Panc1 (cell line): ENCODE measurements around the gene SH3TC1. TPM values are rescaled to one million over a fixed set of nuclear protein-coding genes. Genes with fewer than 3 reads are reported as not detected.

Source experiments
- ATAC-seq: fragments of 200-7000 bp; cut with Tn5 transposase; 2 replicates; pipeline ENCODE4 v1.9.1; 2020; ENCODE audit warnings: mild to moderate bottlenecking, moderate library complexity
- BruUV-seq: library from RNA; stranded (reverse); fragments of 400-500 nt; replicated peaks from 2 replicates; lab custom pipeline; 2021; lab: Mats Ljungman, UMichigan
- CTCF ChIA-PET: fragments of 300-600 bp; sonication (Branson Sonifier 250); formaldehyde crosslinking; loops from one replicate; lab custom pipeline; 2022; ENCODE audit warnings: antibody characterized with exemption; lab: Charles Lee
- POLR2A ChIA-PET: fragments of 300-600 bp; sonication (Branson Sonifier 250); formaldehyde crosslinking; loops from one replicate; lab custom pipeline; 2022; ENCODE audit warnings: antibody characterized with exemption; lab: Charles Lee
- DNase-seq: peaks from one replicate; pipeline ENCODE4 v3.0.0-alpha.2; 2010; ENCODE audit warnings: low read depth, low spot score
- H3K27ac ChIP-seq: 2 replicates; pipeline ENCODE4 v1.5.1; 2011; ENCODE audit warnings: mild to moderate bottlenecking, low read length, inconsistent platforms
- H3K27me3 ChIP-seq: fragments of 200-500 bp; sonication (Bioruptor generic); 2 replicates; pipeline ENCODE4 v1.6.0; 2014; ENCODE audit warnings: low read length, inconsistent platforms; ENCODE audit not compliant: control insufficient read depth, insufficient read depth
- H3K36me3 ChIP-seq: fragments of 200-500 bp; sonication (Bioruptor generic); 2 replicates; pipeline ENCODE4 v1.5.1; 2014; ENCODE audit warnings: inconsistent platforms, mild to moderate bottlenecking, low read length, moderate library complexity; ENCODE audit not compliant: control insufficient read depth, insufficient read depth
- H3K4me1 ChIP-seq: 2 replicates; pipeline ENCODE4 v1.5.1; 2011; ENCODE audit warnings: inconsistent platforms, mild to moderate bottlenecking, low read length, moderate library complexity; ENCODE audit not compliant: control insufficient read depth, insufficient read depth
- H3K4me3 ChIP-seq, 2 experiments: 2 replicates each; pipeline ENCODE4 v1.5.1; 2011 to 2012; ENCODE audit warnings: low read depth in 2 of 2, low read length in 2 of 2, mild to moderate bottlenecking in 2 of 2, inconsistent platforms in 1 of 2, moderate library complexity in 1 of 2
- H3K9me3 ChIP-seq: fragments of 200-500 bp; sonication (Bioruptor generic); 2 replicates; pipeline ENCODE4 v1.5.1; 2014; ENCODE audit warnings: low read depth, mild to moderate bottlenecking, inconsistent platforms, low read length, moderate library complexity; ENCODE audit not compliant: control insufficient read depth, insufficient read depth
- CTCF ChIP-seq: fragments of 450-650 bp; IDR thresholded peaks from 2 replicates; pipeline ENCODE4 v1.5.1; 2017; ENCODE audit warnings: mild to moderate bottlenecking
- POLR2AphosphoS5 ChIP-seq: IDR thresholded peaks from 2 replicates; pipeline ENCODE4 v1.6.1; 2012; ENCODE audit warnings: mild to moderate bottlenecking, low read depth, low read length, moderate library complexity
- SIN3A ChIP-seq: IDR thresholded peaks from 2 replicates; pipeline ENCODE4 v1.6.1; 2012; ENCODE audit warnings: low read depth, mild to moderate bottlenecking, low read length, moderate library complexity, borderline replicate concordance; ENCODE audit not compliant: insufficient read depth
- TCF7L2 ChIP-seq: IDR thresholded peaks from 2 replicates; pipeline ENCODE4 v1.6.1; 2011; ENCODE audit warnings: mild to moderate bottlenecking, low read depth, low read length, inconsistent platforms
- in situ Hi-C: cut with HindIII; loops from 2 replicates; pipeline ENCODE4 v1.10.0; 2016; ENCODE audit warnings: low sequenced_read_pairs, low pct_unique_long_range_greater_than_20kb
- intact Hi-C: fragments of 100-400 bp; cut with micrococcal nuclease; formaldehyde crosslinking; loops from one replicate; pipeline ENCODE4 v1.10.0; 2022; ENCODE audit not compliant: unreplicated experiment
- total RNA-seq: library from RNA; stranded (reverse); gene quantifications from one replicate; pipeline ENCODE4 v1.2.1, GENCODE V29; 2021; ENCODE audit not compliant: unreplicated experiment
- TF ChIP-seq, protein P1 (sequence below), 2 experiments: IDR thresholded peaks; 2 replicates each; pipeline ENCODE4 v1.6.1; 2011 to 2012; ENCODE audit warnings: low read depth in 2 of 2, control low read depth in 1 of 2, low read length in 1 of 2, mild to moderate bottlenecking in 1 of 2, moderate library complexity in 1 of 2; ENCODE audit not compliant: insufficient read depth in 1 of 2

The SH3TC1 gene
- total RNA-seq, 1 experiment from 2014 or later: 4.5 TPM

DNA sequence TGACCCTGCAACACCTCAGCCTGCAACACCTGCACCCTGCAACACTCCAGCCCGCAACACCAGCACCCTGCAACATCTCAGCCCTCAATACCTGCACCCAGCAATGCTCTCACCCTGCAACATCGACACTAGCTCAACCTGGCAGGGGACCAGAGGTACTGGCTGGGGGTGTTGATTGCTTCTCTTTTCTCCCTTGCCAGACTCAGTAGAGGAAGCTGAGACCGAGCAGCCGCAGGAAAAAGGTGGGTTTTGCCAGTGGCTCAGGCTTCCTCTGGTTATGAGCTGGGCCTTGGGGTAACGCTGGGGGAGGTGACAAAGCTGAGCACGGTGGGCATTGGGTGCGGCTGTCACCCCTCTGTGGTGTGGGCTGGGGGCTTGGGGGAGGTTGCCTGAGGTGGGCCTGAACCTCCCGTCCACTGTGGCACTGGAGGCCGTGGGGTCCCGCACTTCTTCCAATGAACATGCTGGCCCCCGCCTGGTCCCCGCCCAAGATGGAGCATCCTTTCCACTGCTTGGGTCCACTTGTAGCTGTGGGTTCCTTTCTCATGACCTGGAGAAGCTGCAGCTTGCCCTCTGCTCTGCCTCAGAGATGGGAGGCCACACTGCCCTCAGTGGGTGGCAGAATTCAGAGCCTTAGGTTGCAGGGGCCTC, 26.0 kb downstream of the SH3TC1 start:
- no peaks in the 10 kb centered on the region; the same call in none of the 2 replicates for H3K4me1 ChIP-seq
- no peak for ATAC-seq
- no peaks in the 10 kb centered on the region for H3K36me3 ChIP-seq
- no peak for DNase-seq
- no peak overlapping the region for H3K27ac ChIP-seq
- intact Hi-C loops (no loop called here), in situ Hi-C loops (no loop called here)
- ChIA-PET CTCF (no interaction called here), POLR2A (no interaction called here)
- TF ChIP-seq POLR2AphosphoS5: no peak
- TF ChIP-seq CTCF: no peak
- TF ChIP-seq, protein P1, sequence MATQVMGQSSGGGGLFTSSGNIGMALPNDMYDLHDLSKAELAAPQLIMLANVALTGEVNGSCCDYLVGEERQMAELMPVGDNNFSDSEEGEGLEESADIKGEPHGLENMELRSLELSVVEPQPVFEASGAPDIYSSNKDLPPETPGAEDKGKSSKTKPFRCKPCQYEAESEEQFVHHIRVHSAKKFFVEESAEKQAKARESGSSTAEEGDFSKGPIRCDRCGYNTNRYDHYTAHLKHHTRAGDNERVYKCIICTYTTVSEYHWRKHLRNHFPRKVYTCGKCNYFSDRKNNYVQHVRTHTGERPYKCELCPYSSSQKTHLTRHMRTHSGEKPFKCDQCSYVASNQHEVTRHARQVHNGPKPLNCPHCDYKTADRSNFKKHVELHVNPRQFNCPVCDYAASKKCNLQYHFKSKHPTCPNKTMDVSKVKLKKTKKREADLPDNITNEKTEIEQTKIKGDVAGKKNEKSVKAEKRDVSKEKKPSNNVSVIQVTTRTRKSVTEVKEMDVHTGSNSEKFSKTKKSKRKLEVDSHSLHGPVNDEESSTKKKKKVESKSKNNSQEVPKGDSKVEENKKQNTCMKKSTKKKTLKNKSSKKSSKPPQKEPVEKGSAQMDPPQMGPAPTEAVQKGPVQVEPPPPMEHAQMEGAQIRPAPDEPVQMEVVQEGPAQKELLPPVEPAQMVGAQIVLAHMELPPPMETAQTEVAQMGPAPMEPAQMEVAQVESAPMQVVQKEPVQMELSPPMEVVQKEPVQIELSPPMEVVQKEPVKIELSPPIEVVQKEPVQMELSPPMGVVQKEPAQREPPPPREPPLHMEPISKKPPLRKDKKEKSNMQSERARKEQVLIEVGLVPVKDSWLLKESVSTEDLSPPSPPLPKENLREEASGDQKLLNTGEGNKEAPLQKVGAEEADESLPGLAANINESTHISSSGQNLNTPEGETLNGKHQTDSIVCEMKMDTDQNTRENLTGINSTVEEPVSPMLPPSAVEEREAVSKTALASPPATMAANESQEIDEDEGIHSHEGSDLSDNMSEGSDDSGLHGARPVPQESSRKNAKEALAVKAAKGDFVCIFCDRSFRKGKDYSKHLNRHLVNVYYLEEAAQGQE (IDR thresholded peaks at IDR 0.05; ENCODE audit: insufficient read depth in 1 of 2, low read depth in 2 of 2, low read length in 1 of 2): no peak
- TF ChIP-seq TCF7L2: no peak
- TF ChIP-seq SIN3A: no peak
- no TSS peak for BruUV-seq
- H3K27me3 ChIP-seq: no peaks in the 10 kb centered on the region
- H3K4me3 ChIP-seq: no peak overlapping the region
- H3K9me3 ChIP-seq: no peaks in the 10 kb centered on the region

DNA sequence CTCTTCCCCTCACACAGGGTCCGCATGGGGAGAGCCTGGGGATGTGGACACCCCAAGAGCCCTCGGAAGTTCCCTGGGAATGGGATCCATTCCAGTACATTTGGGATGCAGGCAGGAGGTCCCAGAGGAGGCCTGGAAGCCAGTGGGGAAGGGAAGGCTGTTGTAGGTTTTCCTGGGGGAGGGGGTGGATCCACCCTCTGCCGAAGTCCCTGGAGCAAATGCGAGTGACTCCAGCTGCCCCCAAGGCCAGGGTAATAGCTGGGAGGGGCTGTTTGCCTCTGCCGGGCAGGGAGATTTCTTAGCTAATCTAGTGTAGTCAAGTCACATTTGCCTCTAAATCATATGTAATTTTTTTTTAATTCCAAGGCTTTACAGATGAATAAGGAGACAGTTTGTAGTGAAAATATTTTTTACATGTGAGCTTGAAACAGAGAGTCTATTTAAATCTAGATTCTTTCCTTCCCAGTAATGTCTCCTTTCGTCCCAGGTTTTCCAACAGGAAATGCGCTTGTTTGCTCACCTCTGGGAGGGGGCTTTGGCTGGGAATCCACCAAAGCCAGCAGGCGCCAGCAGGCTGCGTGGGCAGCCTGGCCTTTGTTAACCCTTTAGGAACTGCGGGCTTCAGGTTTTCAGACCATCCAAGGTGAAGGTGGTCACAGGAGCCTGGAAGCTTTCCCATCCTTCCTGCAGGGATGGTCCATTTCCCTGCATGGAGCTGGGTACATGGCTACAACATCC, 26.8 kb downstream of the SH3TC1 start:
- BruUV-seq: no TSS peak
- H3K27ac ChIP-seq: no peak overlapping the region
- TF ChIP-seq TCF7L2 (no peak), CTCF (no peak), POLR2AphosphoS5 (no peak)
- ChIA-PET CTCF (interaction anchor here (0.5 kb wide), 2 partner anchors 46 to 178 kb away, joined by 3 to 9 read pairs; no protein-coding TSS in a partner anchor), POLR2A (no interaction called here)
- H3K9me3 ChIP-seq: no peaks in the 10 kb centered on the region
- H3K4me1 ChIP-seq: no peaks in the 10 kb centered on the region; the same call in none of the 2 replicates
- H3K4me3 ChIP-seq: no peak overlapping the region
- no peaks in the 10 kb centered on the region for H3K27me3 ChIP-seq
- intact Hi-C loops (no loop called here), in situ Hi-C loops (no loop called here)
- no peaks in the 10 kb centered on the region for H3K36me3 ChIP-seq
- ATAC-seq: no peak
- DNase-seq: no peak
